OCI-LY3 (cell line): ENCODE measurements around the gene IL1RAP.

Experiments used
- EZH2phosphoT487 ChIP-seq: fragments of 200-600 bp; shearing (Covaris generic); IDR thresholded peaks from 2 replicates; pipeline ENCODE4 v1.6.1; 2018; ENCODE audit warnings: antibody characterized with exemption, mixed run types, low read depth
- TF ChIP-seq, protein P1 (sequence below): fragments of 200-600, 300-600 bp; sonication (generic); IDR thresholded peaks from 2 replicates; pipeline ENCODE4 v1.5.1; 2014; ENCODE audit warnings: antibody characterized with exemption, low read length, low read depth

GRCh38 chr3:190541008-190541407 lies 27.1 kb downstream of the IL1RAP start:
- TF ChIP-seq, protein P1, sequence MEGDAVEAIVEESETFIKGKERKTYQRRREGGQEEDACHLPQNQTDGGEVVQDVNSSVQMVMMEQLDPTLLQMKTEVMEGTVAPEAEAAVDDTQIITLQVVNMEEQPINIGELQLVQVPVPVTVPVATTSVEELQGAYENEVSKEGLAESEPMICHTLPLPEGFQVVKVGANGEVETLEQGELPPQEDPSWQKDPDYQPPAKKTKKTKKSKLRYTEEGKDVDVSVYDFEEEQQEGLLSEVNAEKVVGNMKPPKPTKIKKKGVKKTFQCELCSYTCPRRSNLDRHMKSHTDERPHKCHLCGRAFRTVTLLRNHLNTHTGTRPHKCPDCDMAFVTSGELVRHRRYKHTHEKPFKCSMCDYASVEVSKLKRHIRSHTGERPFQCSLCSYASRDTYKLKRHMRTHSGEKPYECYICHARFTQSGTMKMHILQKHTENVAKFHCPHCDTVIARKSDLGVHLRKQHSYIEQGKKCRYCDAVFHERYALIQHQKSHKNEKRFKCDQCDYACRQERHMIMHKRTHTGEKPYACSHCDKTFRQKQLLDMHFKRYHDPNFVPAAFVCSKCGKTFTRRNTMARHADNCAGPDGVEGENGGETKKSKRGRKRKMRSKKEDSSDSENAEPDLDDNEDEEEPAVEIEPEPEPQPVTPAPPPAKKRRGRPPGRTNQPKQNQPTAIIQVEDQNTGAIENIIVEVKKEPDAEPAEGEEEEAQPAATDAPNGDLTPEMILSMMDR, result no peak
- no peak for TF ChIP-seq EZH2phosphoT487
